ENCODE measurements around the gene LHX4. TPM values are rescaled to one million over a fixed set of nuclear protein-coding genes. Genes with fewer than 3 reads are reported as not detected.

The LHX4 gene
- total and polyA plus RNA-seq, 2 of the 8 experiments (the other 6 are each of a cell fraction or from before 2014, with no cell fraction given): 0.85 to 4.9 TPM

DNA sequence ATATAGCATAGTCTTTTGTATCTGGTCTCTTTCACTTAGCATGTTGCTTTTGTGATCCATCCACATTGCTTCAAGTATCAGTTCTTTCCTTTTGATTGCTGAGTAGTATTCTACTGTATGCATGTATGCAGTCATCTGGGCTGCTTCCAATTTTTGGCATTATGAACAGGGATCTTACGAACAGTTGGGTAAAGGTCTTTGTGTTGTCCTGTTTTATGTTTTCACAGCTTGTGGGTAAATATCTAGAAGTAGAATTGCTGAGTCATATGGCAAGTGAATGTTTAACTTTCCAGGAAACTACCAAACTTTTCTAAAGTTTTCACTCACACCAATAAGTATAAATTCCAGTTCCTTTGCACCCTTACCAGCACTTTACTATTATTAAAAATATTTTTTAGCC is 60.9 kb downstream of the LHX4 start:
- Histone ChIP-seq H3K79me1 (ENCODE audit: low read depth, low read length) (no peaks in the 10 kb centered on the region), H3K18ac (ENCODE audit: extremely low read depth, low read length) (no peak overlapping the region), H2BK5ac (ENCODE audit: low read depth, low read length) (no peak overlapping the region), H2BK12ac (ENCODE audit: low read depth, low read length) (no peak overlapping the region), H3K56ac (replicated peaks; ENCODE audit: insufficient read length, low read depth, low read length) (no peak overlapping the region), H4K5ac (ENCODE audit: insufficient read length, low read depth, low read length) (no peak overlapping the region), H3K4me1 (replicated peaks in 1 of 4; ENCODE audit: control insufficient read depth in 3 of 4, insufficient read depth in 4 of 4, low read length in 3 of 4) (no peaks in the 10 kb centered on the region), H3K23me2 (ENCODE audit: low read depth, low read length) (no peaks in the 10 kb centered on the region), H2AK5ac (ENCODE audit: low read depth, low read length) (no peak overlapping the region), H3K27me3 (replicated peaks in 1 of 4; ENCODE audit: control insufficient read depth in 3 of 4, extremely low read depth in 1 of 4, insufficient read depth in 3 of 4, low read length in 3 of 4) (no peaks in the 10 kb centered on the region), H4K91ac (replicated peaks; ENCODE audit: insufficient read length, low read length) (no peak overlapping the region), H3K14ac (ENCODE audit: insufficient read length) (no peak overlapping the region), H4K20me1 (replicated peaks in 1 of 2; ENCODE audit: control insufficient read depth in 1 of 2, insufficient read depth in 2 of 2, low read length in 2 of 2) (no peaks in the 10 kb centered on the region), H3K4me2 (ENCODE audit: insufficient read depth in 1 of 2, low read depth in 2 of 2, low read length in 2 of 2) (no peak overlapping the region), H2BK20ac (ENCODE audit: low read length) (no peak overlapping the region), H2BK15ac (ENCODE audit: low read length) (no peak overlapping the region), H3K9me3 (ENCODE audit: insufficient read depth in 2 of 2, low read depth in 1 of 2, low read length in 1 of 2) (no peaks in the 10 kb centered on the region), H3K23ac (ENCODE audit: insufficient read length) (no peak overlapping the region), H3K4me3 (ENCODE audit: extremely low read depth in 1 of 4, insufficient read depth in 2 of 4, low read depth in 3 of 4, low read length in 4 of 4) (no peak overlapping the region), H3K36me3 (ENCODE audit: control insufficient read depth in 2 of 4, insufficient read depth in 4 of 4, low read length in 3 of 4) (peaks cover 0 to 6% (median 0%) of the 10 kb centered on the region in 4 experiments; a peak in 1 of 8 replicates), H3K4ac (replicated peaks; ENCODE audit: insufficient read length, low read depth, low read length) (no peak overlapping the region), H2BK120ac (replicated peaks; ENCODE audit: low read depth, low read length) (no peak overlapping the region), H3K79me2 (ENCODE audit: control insufficient read depth in 1 of 2, insufficient read depth in 2 of 2, low read length in 2 of 2) (no peaks in the 10 kb centered on the region), H3K9ac (replicated peaks in 1 of 4; ENCODE audit: extremely low read depth in 1 of 4, low read depth in 3 of 4, low read length in 3 of 4) (no peak overlapping the region), H3K27ac (ENCODE audit: low read depth, low read length) (no peak overlapping the region), H2AFZ (ENCODE audit: low read length) (no peak overlapping the region), H4K8ac (ENCODE audit: extremely low read depth, insufficient read depth, low read length) (no peak overlapping the region)
- ChIA-PET CTCF (ENCODE audit: partially characterized antibody) (interaction anchor here (1.7 kb wide), 1 partner anchor 20 kb away, joined by 7 read pairs; no protein-coding TSS in a partner anchor), POLR2A (ENCODE audit: partially characterized antibody) (no interaction called here)
- no peak for TF ChIP-seq CHD1 (IDR thresholded peaks at IDR 0.05; ENCODE audit: low read depth, low read length)
- no peak for TF ChIP-seq SAP30 (IDR thresholded peaks at IDR 0.05; ENCODE audit: insufficient read depth, insufficient replicate concordance, low read length)
- no peak for TF ChIP-seq CEBPB (IDR thresholded peaks at IDR 0.05; ENCODE audit: low read depth, low read length)
- FAIRE-seq (no peak), DNase-seq (ENCODE audit: low read depth in 1 of 2, low spot score in 2 of 2) (no peak)
- WGBS, 2 experiments (ENCODE audit: extremely low coverage in 1 of 2, insufficient coverage in 1 of 2, insufficient read length in 1 of 2, insufficient replicate concordance in 2 of 2, low coverage in 1 of 2, low lambda C conversion rate in 2 of 2, missing lambda C conversion rate in 1 of 2): 85% methylated on average over 1 of the region's 1 CpG; no CpG with 5 or more reads in 1 of the 2 experiments

All from H1 (cell line).